Stimulated activated CD4-positive, alpha-beta T cell treated with anti-CD3 and anti-CD28 coated beads, TNF-alpha, amount 100 ng/mL, for 1 hour (primary cell): ENCODE data around the gene RALGAPA2.

Experiments
- DNase-seq, 3 donors: peaks; one replicate each; pipeline ENCODE4 v3.0.0-alpha.2; 2020; ENCODE audit warnings: low read depth in 3 of 3, low spot score in 1 of 3

The RALGAPA2 gene

GRCh38 chr20:20473657-20474056 is 238.8 kb downstream of the RALGAPA2 start:
- DNase-seq = no peak

- no peak for DNase-seq
Observed at GRCh38 chr20:20472684-20473274, 239.7 kb downstream of the RALGAPA2 start.

GRCh38 chr20:20466341-20466879 is 246.0 kb downstream of the RALGAPA2 start:
- no peak for DNase-seq

GRCh38 chr20:20465252-20465651 is 247.2 kb downstream of the RALGAPA2 start:
- DNase-seq = no peak

GRCh38 chr20:20463933-20464374 is 248.5 kb downstream of the RALGAPA2 start:
- DNase-seq = no peak

GRCh38 chr20:20462185-20462584 is 250.3 kb downstream of the RALGAPA2 start:
- DNase-seq = no peak

- DNase-seq = no peak
Observed at GRCh38 chr20:20461551-20461950, 250.9 kb downstream of the RALGAPA2 start.

GRCh38 chr20:20459726-20460125 is 252.7 kb downstream of the RALGAPA2 start:
- DNase-seq = no peak

- no peak for DNase-seq
Observed at GRCh38 chr20:20457392-20458126, 254.9 kb downstream of the RALGAPA2 start.

- DNase-seq = no peak
Observed at GRCh38 chr20:20456741-20457140, 255.7 kb downstream of the RALGAPA2 start.

- no peak for DNase-seq
Observed at GRCh38 chr20:20455926-20456325, 256.5 kb downstream of the RALGAPA2 start.

GRCh38 chr20:20454850-20455627 is 257.4 kb downstream of the RALGAPA2 start:
- DNase-seq = no peak

- DNase-seq = no peak
Observed at GRCh38 chr20:20454367-20454766, 258.1 kb downstream of the RALGAPA2 start.

GRCh38 chr20:20452254-20452676 is 260.2 kb downstream of the RALGAPA2 start:
- DNase-seq = peak in 2 of 3 donors; percentile 10 to 38

GRCh38 chr20:20450521-20450920 is 261.9 kb downstream of the RALGAPA2 start:
- no peak for DNase-seq

- DNase-seq = no peak
Observed at GRCh38 chr20:20448881-20449280, 263.6 kb downstream of the RALGAPA2 start.

- DNase-seq = no peak
Observed at GRCh38 chr20:20447196-20447595, 265.2 kb downstream of the RALGAPA2 start.

GRCh38 chr20:20446425-20447015 is 265.9 kb downstream of the RALGAPA2 start:
- no peak for DNase-seq

- no peak for DNase-seq
Observed at GRCh38 chr20:20446001-20446400, 266.4 kb downstream of the RALGAPA2 start.

- no peak for DNase-seq
Observed at GRCh38 chr20:20443504-20443903, 268.9 kb downstream of the RALGAPA2 start.

GRCh38 chr20:20442466-20442865 is 270.0 kb downstream of the RALGAPA2 start:
- no peak for DNase-seq
